ENCODE measurements around the gene C12orf43.

C12orf43 gene

DNA sequence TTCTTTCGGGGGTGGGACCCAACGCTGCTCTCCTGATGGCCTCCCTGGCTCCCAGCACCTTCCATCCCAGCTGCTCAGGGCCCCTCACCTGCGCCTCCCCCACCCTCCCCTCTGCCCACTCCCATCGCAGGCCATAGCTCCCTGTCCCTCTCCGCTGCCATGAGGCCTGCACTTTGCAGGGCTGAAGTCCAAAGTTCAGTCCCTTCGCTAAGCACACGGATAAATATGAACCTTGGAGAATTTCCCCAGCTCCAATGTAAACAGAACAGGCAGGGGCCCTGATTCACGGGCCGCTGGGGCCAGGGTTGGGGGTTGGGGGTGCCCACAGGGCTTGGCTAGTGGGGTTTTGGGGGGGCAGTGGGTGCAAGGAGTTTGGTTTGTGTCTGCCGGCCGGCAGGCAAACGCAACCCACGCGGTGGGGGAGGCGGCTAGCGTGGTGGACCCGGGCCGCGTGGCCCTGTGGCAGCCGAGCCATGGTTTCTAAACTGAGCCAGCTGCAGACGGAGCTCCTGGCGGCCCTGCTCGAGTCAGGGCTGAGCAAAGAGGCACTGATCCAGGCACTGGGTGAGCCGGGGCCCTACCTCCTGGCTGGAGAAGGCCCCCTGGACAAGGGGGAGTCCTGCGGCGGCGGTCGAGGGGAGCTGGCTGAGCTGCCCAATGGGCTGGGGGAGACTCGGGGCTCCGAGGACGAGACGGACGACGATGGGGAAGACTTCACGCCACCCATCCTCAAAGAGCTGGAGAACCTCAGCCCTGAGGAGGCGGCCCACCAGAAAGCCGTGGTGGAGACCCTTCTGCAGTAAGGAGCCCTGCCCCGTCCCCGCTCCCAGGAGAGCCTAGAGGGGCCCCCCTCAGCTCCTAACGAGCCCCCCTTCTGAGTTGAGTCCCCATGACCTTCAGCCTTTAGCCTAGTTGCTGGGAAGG is 37.7 kb downstream of the C12orf43 start, which contains the start of gene HNF1A:
TSS of gene HNF1A (plus strand) at position 248 of the 924 bp plus-strand sequence. CDS start at position 474, 226 bp downstream.
- Histone ChIP-seq H3K27ac (ENCODE audit: low read depth, low read length) (peak within 1 kb of the TSS; percentile 51), H3K4me1 (ENCODE audit: control insufficient read depth, insufficient read depth, low read length) (no peaks in the 10 kb centered on the region), H3K4me3 (ENCODE audit: low read length) (peak within 1 kb of the TSS; percentile 63), H3K36me3 (ENCODE audit: control insufficient read depth, insufficient read depth, low read length) (no peaks in the 10 kb centered on the region), H3K27me3 (ENCODE audit: control insufficient read depth, insufficient read depth, low read length) (no peaks in the 10 kb centered on the region), H3K9ac (ENCODE audit: low read length) (peak within 1 kb of the TSS; percentile 40)

DNA sequence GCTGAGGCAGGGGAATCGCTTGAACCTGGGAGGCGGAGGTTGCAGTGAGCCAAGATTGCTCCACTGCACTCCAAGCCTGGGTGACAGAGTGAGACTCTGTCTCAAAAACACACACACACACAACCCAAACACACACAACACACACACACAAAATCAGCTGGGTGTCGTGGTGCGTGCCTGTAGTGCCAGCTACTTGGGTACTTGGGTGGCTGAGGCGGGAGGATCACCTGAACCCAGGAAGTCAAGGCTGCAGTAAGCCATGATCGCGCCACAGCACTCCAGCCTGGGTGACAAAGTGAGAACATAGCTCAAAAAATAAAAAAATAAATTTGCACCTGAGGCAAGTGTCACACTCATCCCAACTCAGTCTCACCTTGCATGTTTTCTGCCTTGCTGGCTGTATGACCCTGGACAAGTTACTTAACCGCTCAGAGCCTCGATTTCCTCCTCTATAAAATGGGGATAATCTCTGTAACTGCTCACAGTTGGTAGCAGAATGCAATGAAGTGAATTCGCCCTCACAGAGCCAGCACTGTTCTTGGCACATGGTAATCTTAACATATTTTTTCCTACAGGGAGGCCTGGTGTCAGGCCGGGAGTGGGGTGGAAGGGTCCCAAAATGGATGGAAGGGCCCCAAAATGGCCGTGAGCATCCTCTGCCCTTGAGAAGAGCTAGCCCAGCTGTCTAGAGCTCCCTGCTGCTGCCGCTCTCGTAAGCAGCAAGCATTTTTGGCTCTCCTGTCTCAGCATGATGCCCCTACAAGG is 38.6 kb downstream of the C12orf43 start:
- H3K27ac ChIP-seq (ENCODE audit: low read depth, low read length) = peak overlapping the region; percentile 37
- no peaks in the 10 kb centered on the region for H3K4me1 ChIP-seq (ENCODE audit: control insufficient read depth, insufficient read depth, low read length)
- H3K9ac ChIP-seq (ENCODE audit: low read length) = no peak overlapping the region
- peak overlapping the region; percentile 47 for H3K4me3 ChIP-seq (ENCODE audit: low read length)
- H3K27me3 ChIP-seq (ENCODE audit: control insufficient read depth, insufficient read depth, low read length) = no peaks in the 10 kb centered on the region
- peaks cover 5% of the 10 kb centered on the region for H3K36me3 ChIP-seq (ENCODE audit: control insufficient read depth, insufficient read depth, low read length)

DNA sequence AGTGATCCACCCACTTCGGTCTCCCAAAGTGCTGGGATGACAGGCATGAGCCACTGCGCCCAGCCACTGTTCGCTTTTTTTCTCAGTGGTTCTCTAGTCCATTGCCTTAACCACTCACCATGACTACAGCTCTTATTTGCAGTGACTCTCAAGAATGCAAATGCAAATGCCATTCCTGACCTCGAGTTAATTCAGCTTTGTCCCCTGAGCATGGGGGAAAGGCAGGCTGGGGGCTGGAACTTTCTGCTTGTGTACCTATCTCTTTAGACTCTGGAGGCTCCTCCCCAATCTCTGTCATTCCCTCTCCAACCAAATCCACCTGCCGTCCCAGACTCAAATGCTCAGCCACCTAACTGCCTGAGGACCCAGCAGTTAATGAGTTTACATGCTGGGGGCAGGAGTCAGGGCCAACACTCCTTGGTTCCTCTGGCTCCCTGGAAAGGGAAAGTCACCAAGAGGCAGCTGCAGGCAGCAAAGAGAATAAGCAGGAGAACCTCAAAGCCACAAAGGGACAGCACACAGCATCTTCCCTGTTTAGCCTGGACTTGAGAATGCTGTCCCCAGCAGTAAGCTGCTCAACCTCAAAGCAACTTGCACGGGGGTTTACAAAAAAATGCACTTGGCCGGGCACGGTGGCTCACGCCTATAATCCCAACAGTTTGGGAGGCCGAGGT is 43.3 kb downstream of the C12orf43 start:
- Histone ChIP-seq H3K27ac (ENCODE audit: low read depth, low read length) (no peak overlapping the region), H3K4me1 (ENCODE audit: control insufficient read depth, insufficient read depth, low read length) (no peaks in the 10 kb centered on the region), H3K36me3 (ENCODE audit: control insufficient read depth, insufficient read depth, low read length) (peaks cover 5% of the 10 kb centered on the region), H3K4me3 (ENCODE audit: low read length) (no peak overlapping the region), H3K27me3 (ENCODE audit: control insufficient read depth, insufficient read depth, low read length) (no peaks in the 10 kb centered on the region), H3K9ac (ENCODE audit: low read length) (no peak overlapping the region)

DNA sequence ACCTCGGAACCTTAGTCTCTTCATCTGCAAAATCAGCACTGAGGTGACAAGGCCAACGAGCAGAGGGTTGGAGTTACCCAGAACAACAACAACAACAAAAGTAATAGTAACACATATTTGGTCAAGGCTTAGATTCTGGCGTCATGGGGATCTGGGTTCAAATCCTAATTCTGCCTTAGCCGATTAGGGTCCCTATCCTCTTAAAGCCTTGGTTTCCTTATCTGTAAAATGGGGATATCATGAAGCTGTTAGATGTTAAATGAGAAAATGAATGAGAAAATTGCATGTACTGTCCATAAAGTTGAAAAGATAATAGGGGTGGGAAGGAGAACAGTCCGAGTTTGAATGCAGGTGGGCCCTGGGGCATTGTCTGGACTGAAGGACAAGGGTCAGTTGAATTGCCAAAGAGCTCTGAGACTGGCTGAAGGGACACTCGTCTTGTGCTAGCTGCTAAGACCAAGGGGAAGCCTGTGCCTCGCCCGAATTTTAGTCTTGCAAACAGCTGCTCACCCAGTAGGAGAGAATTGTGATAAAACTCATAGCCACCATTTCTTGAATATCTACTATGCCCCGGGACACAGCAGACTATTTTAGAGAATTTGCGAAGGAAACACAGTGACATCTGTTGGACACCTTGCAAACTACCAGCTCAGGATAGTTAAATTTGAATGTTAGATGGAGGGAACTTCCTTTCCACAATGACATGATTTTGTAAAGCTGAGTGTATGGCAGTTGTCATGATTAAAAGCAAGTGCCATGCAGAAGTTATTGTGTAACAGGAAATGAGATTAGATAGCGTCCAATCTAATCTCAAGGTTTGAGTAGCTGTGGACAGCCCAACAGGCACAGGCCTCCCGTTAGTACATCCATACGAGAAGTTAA is 44.7 kb downstream of the C12orf43 start:
- H3K27me3 ChIP-seq (ENCODE audit: control insufficient read depth, insufficient read depth, low read length) = no peaks in the 10 kb centered on the region
- no peak overlapping the region for H3K9ac ChIP-seq (ENCODE audit: low read length)
- H3K4me3 ChIP-seq (ENCODE audit: low read length) = no peak overlapping the region
- no peaks in the 10 kb centered on the region for H3K4me1 ChIP-seq (ENCODE audit: control insufficient read depth, insufficient read depth, low read length)
- H3K36me3 ChIP-seq (ENCODE audit: control insufficient read depth, insufficient read depth, low read length) = peaks cover 5% of the 10 kb centered on the region
- no peak overlapping the region for H3K27ac ChIP-seq (ENCODE audit: low read depth, low read length)

DNA sequence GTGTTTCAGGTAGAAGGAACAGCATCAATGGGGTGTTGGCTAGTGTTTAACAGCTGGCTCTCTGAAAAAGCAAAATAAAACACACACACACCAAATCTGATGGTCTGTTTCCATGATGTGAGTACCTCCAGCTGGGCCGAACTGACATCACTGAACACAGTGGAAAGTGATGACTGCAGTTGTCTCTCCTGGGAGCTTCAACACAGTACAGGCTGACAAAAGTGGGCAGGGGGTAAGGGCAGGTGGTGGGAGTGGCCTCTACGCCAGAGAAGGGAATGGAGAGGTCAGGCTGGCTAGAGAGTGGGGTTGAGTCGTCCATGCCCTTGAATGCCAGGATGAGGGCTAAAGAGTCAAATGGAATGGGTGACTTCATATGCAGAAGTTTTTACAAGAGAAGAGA is 46.0 kb downstream of the C12orf43 start:
- H3K4me1 ChIP-seq (ENCODE audit: control insufficient read depth, insufficient read depth, low read length) = no peaks in the 10 kb centered on the region
- H3K36me3 ChIP-seq (ENCODE audit: control insufficient read depth, insufficient read depth, low read length) = peaks cover 5% of the 10 kb centered on the region
- H3K4me3 ChIP-seq (ENCODE audit: low read length) = no peak overlapping the region
- no peak overlapping the region for H3K27ac ChIP-seq (ENCODE audit: low read depth, low read length)
- no peak overlapping the region for H3K9ac ChIP-seq (ENCODE audit: low read length)
- H3K27me3 ChIP-seq (ENCODE audit: control insufficient read depth, insufficient read depth, low read length) = no peaks in the 10 kb centered on the region

DNA sequence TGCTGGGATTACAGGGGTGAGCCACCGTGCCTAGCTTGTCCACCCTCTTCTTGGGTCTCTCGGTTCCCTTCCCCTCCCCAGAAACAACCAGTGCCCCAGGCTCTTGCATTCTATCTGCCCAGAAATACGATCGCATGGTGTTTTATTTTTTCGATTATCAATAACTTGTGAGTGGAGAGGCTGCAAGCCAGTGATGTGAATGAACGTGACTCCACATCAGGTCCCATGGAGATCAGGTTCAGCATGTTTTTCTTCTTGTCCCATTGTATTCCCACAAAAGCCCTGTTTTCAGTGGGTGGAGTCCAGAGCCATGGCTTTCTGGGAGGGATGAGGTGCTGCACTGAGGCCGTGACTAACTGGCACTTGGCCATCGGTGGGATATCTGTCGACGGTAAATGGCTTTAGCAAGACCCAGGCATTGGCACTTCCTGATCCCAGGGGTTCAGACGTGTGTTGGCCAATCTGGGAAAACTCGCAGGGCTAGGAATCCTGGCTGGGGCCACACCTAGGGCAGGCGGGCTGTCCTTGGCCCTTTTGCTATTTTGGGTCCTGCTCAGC is 50.7 kb downstream of the C12orf43 start:
- H3K27ac ChIP-seq (ENCODE audit: low read depth, low read length) = no peak overlapping the region
- no peak overlapping the region for H3K9ac ChIP-seq (ENCODE audit: low read length)
- H3K36me3 ChIP-seq (ENCODE audit: control insufficient read depth, insufficient read depth, low read length) = no peaks in the 10 kb centered on the region
- no peak overlapping the region for H3K4me3 ChIP-seq (ENCODE audit: low read length)
- no peaks in the 10 kb centered on the region for H3K4me1 ChIP-seq (ENCODE audit: control insufficient read depth, insufficient read depth, low read length)
- no peaks in the 10 kb centered on the region for H3K27me3 ChIP-seq (ENCODE audit: control insufficient read depth, insufficient read depth, low read length)

- Histone ChIP-seq H3K9ac (ENCODE audit: low read length) (no peak overlapping the region), H3K27ac (ENCODE audit: low read depth, low read length) (no peak overlapping the region), H3K27me3 (ENCODE audit: control insufficient read depth, insufficient read depth, low read length) (no peaks in the 10 kb centered on the region), H3K36me3 (ENCODE audit: control insufficient read depth, insufficient read depth, low read length) (no peaks in the 10 kb centered on the region), H3K4me3 (ENCODE audit: low read length) (no peak overlapping the region), H3K4me1 (ENCODE audit: control insufficient read depth, insufficient read depth, low read length) (no peaks in the 10 kb centered on the region)
Measured at GRCh38 chr12:120964298-120964697, 52.0 kb downstream of the C12orf43 start.

- no peak overlapping the region for H3K9ac ChIP-seq (ENCODE audit: low read length)
- no peaks in the 10 kb centered on the region for H3K27me3 ChIP-seq (ENCODE audit: control insufficient read depth, insufficient read depth, low read length)
- H3K36me3 ChIP-seq (ENCODE audit: control insufficient read depth, insufficient read depth, low read length) = no peaks in the 10 kb centered on the region
- H3K4me3 ChIP-seq (ENCODE audit: low read length) = no peak overlapping the region
- no peaks in the 10 kb centered on the region for H3K4me1 ChIP-seq (ENCODE audit: control insufficient read depth, insufficient read depth, low read length)
- no peak overlapping the region for H3K27ac ChIP-seq (ENCODE audit: low read depth, low read length)
Measured at GRCh38 chr12:120962532-120963020, 53.7 kb downstream of the C12orf43 start.

DNA sequence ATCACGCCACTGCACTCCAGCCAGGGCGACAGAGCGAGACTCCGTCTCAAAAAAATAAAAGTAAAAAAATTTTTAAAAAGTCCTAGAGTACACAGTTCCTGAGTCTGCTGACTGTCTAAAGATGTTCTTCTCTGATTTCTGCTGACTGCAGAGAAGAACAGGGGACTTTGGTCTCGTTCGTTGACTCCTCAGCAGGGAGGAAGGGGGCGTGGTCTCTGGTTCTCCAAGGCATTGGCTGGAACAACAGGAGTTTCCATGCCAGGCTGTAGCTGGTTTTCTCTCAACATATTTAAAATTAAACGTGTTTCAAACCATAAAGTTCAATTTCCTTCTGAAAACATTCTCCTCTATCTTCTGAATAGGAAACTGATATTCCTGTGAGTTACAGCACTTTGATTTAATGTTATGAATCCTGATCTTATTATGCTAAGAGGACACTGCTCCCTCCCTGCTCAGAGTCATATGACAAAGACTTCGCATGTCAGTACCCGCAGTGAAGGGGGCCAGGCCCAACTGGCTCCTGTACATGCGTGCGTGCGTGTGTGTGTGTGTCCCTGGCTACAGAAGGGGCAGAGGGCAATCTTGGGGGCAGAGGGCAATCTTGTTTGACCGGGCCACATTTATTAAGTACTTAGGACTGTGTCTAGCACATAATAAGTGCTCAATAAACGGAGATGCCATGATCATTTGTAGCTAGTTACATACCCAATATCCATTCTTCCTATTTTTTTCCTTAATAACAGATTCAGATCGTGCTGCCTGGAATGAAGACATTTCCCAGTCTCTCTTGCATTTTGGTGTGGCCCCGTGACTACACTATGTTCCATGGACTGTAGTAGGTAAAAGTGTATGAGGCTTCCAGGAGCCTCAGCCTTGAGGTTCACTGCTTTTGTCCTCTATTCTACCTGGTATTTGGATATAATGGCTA is 54.4 kb downstream of the C12orf43 start:
- no peak overlapping the region for H3K9ac ChIP-seq (ENCODE audit: low read length)
- H3K27me3 ChIP-seq (ENCODE audit: control insufficient read depth, insufficient read depth, low read length) = no peaks in the 10 kb centered on the region
- no peak overlapping the region for H3K4me3 ChIP-seq (ENCODE audit: low read length)
- no peaks in the 10 kb centered on the region for H3K36me3 ChIP-seq (ENCODE audit: control insufficient read depth, insufficient read depth, low read length)
- H3K27ac ChIP-seq (ENCODE audit: low read depth, low read length) = no peak overlapping the region
- no peaks in the 10 kb centered on the region for H3K4me1 ChIP-seq (ENCODE audit: control insufficient read depth, insufficient read depth, low read length)

DNA sequence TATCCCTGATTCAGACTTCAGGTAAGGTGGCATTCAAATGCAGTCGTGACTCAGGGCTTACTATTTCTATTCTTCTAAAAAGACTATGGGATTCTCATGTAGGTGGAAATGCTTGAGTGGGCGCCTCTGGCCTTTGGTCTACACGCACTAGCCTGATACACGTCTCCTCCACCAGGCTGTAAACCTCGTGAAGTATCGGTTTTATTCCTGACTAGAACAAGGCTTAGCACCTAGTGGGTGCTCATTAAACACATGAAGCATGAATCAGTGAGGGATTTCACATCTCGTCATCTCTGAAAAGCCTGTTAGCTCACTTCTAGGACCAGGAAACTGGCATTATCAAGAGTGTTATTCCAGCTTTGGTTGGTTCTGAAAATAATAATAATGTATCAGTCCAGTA is 55.6 kb downstream of the C12orf43 start:
- no peaks in the 10 kb centered on the region for H3K27me3 ChIP-seq (ENCODE audit: control insufficient read depth, insufficient read depth, low read length)
- no peaks in the 10 kb centered on the region for H3K4me1 ChIP-seq (ENCODE audit: control insufficient read depth, insufficient read depth, low read length)
- H3K9ac ChIP-seq (ENCODE audit: low read length) = no peak overlapping the region
- no peak overlapping the region for H3K4me3 ChIP-seq (ENCODE audit: low read length)
- H3K27ac ChIP-seq (ENCODE audit: low read depth, low read length) = no peak overlapping the region
- H3K36me3 ChIP-seq (ENCODE audit: control insufficient read depth, insufficient read depth, low read length) = no peaks in the 10 kb centered on the region
